ENCODE measurements around the gene PSG6. TPM values are rescaled to one million over a fixed set of nuclear protein-coding genes. Genes with fewer than 3 reads are reported as not detected.

PSG6 gene
- total RNA-seq, 4 donors from 2014 or later = not detected

Other genes starting within 250 kb of the PSG6 start
- not detected for gene PSG3, start 177.4 kb downstream of the PSG6 start, total RNA-seq
- not detected for gene PSG8, start 152.2 kb downstream of the PSG6 start, total RNA-seq
- gene PSG1, start 38.2 kb downstream of the PSG6 start, total RNA-seq = under 1 TPM in 1 of 4 donors, not detected in 3; 0.12 TPM
- gene PSG7, start 19.3 kb upstream of the PSG6 start, total RNA-seq = under 1 TPM in 1 of 4 donors, not detected in 3; 0.12 TPM
- not detected for gene PSG11, start 108.6 kb upstream of the PSG6 start, total RNA-seq
- not detected for gene PSG2, start 164.8 kb upstream of the PSG6 start, total RNA-seq